ENCODE results near the gene PPP1R37.
A peak's percentile ranks its signal among the peaks of the same experiment; 100 is the strongest.

GRCh38 chr19:45187421-45188100, 94.6 kb downstream of the PPP1R37 start:
- peak; percentile 44 to 72 (median 50) for TF ChIP-seq CTCF (IDR thresholded peaks at IDR 0.05)
- TF ChIP-seq POLR2A (IDR thresholded peaks at IDR 0.05): no peak

Data from thyroid gland (tissue), 4 donors.